Activated CD4-positive, alpha-beta T cell treated with anti-CD3 and anti-CD28 coated beads, Interleukin-2, amount 50 U/mL, for 4 hours (primary cell): ENCODE measurements around the gene TBC1D13.
"Not testable (repeated sequence)": the region's sequence is repeated elsewhere in the genome, so short reads cannot be mapped to it uniquely, and the experiment has no call there.

Experiments used
- DNase-seq, 2 experiments: peaks; one replicate each; pipeline ENCODE4 v3.0.0-alpha.2; 2020

TBC1D13 gene

GRCh38 chr9:128787659-128788058 is 606 bp downstream of the TBC1D13 start:
- DNase-seq, result no peak

GRCh38 chr9:128788445-128788844 is 1.4 kb downstream of the TBC1D13 start:
- no peak for DNase-seq

GRCh38 chr9:128790536-128790935 is 3.5 kb downstream of the TBC1D13 start:
- DNase-seq, result no peak

GRCh38 chr9:128792134-128792533 is 5.1 kb downstream of the TBC1D13 start:
- DNase-seq, result no peak

- DNase-seq, result no peak
Observed at GRCh38 chr9:128792978-128793686, 6.1 kb downstream of the TBC1D13 start.

GRCh38 chr9:128794961-128795360 is 7.9 kb downstream of the TBC1D13 start:
- DNase-seq, result not testable (repeated sequence)

GRCh38 chr9:128798896-128799295 is 11.8 kb downstream of the TBC1D13 start:
- no peak for DNase-seq

- no peak for DNase-seq
Observed at GRCh38 chr9:128800061-128800460, 13.0 kb downstream of the TBC1D13 start.

- DNase-seq, result no peak
Observed at GRCh38 chr9:128802482-128802881, 15.4 kb downstream of the TBC1D13 start.

GRCh38 chr9:128805661-128806060 is 18.6 kb downstream of the TBC1D13 start:
- DNase-seq, result no peak

GRCh38 chr9:128807827-128808226 is 20.8 kb downstream of the TBC1D13 start:
- no peak for DNase-seq

GRCh38 chr9:128808543-128808942 is 21.5 kb downstream of the TBC1D13 start:
- DNase-seq, result no peak

GRCh38 chr9:128809036-128809599 is 22.1 kb downstream of the TBC1D13 start:
- DNase-seq, result no peak

- no peak for DNase-seq
Observed at GRCh38 chr9:128809831-128810230, 22.8 kb downstream of the TBC1D13 start.

- no peak for DNase-seq
Observed at GRCh38 chr9:128810873-128811272, 23.8 kb downstream of the TBC1D13 start.

- DNase-seq, result peak; percentile 95 to 96
Observed at GRCh38 chr9:128818099-128818838, 31.2 kb downstream of the TBC1D13 start, which contains the start of gene ENDOG. Gene ENDOG, plus strand, starts transcription at chr9:128818500. Its CDS starts 185 bp downstream, at chr9:128818685.

- peak; percentile 32 to 40 for DNase-seq
Observed at GRCh38 chr9:128818839-128819715, 32.0 kb downstream of the TBC1D13 start.

- no peak for DNase-seq
Observed at GRCh38 chr9:128819716-128820664, 32.9 kb downstream of the TBC1D13 start.

GRCh38 chr9:128820665-128821583 is 33.9 kb downstream of the TBC1D13 start:
- DNase-seq, result no peak

GRCh38 chr9:128821584-128822406 is 34.7 kb downstream of the TBC1D13 start:
- DNase-seq, result no peak
